ENCODE results near the gene DYNC2H1. TPM values are rescaled to one million over a fixed set of nuclear protein-coding genes. Genes with fewer than 3 reads are reported as not detected.
"Not testable (repeated sequence)": the region's sequence is repeated elsewhere in the genome, so short reads cannot be mapped to it uniquely, and the experiment has no call there.

Gene DYNC2H1
- total RNA-seq, 1 experiment from 2014 or later = 15.0 TPM

DNA sequence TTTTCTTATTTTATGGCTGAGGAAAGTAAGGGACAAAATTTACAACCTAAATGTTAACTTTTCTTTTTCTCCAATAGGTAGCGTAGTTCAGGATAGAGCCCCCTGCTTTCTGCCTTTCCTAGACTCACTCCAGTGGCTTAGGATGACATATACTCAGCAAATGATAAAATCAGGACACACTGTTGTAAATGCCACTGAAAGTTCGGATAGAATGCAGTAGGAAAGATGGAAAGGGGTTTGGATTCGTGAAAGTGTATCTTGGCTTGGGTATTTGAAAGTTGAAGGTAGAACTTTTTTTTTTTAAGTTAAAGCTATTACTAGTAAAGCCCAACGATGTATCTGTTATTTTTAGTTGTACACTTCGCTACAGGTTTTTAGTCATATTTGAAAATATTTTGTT is 2.2 kb downstream of the DYNC2H1 start:
- DNase-seq (ENCODE audit: low read depth, low spot score) = no peak
- in situ Hi-C loops (cut with HindIII; ENCODE audit: low pct_unique_long_range_greater_than_20kb, low sequenced_read_pairs) = no loop called here

DNA sequence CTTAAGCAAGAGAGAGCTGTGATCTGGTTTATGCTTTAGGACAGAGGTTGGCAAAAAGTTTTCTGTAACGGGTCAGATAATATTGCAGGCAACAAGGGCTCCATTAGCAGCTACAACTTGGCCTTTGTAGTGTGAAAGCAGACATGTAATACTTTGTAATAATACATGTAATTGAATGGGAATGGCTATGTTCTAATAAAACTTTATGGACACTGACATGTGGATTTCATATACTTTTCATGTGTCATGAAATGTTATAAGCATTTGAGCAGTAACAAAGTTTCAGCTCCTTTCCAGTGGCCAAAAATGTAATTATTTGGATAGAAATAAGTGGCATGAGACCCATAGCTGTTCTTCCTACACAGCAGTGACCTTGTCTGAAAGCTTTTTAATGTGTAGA is 3.1 kb downstream of the DYNC2H1 start:
- in situ Hi-C loops (cut with HindIII; ENCODE audit: low pct_unique_long_range_greater_than_20kb, low sequenced_read_pairs) = no loop called here
- DNase-seq (ENCODE audit: low read depth, low spot score) = no peak

DNA sequence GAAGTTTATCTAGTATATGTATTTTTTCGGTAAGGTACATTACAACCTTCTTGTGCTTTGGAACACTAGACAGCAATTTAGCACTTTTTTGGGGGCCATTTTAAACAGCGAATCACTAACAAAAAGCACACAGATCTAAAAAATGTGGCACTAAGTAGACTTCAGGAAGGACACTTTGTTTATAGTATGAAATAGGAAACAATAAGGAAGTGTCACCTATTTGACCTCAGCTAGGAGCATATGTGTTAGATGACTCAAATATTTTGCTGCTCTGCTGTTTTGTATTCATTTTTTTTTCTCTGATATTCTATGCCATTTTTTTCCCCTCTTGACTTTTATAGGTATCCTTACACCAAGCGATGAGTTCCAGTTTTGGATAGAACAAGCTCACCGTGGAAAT is 5.6 kb downstream of the DYNC2H1 start:
- no peak for DNase-seq (ENCODE audit: low read depth, low spot score)
- in situ Hi-C loops (cut with HindIII; ENCODE audit: low pct_unique_long_range_greater_than_20kb, low sequenced_read_pairs) = no loop called here

DNA sequence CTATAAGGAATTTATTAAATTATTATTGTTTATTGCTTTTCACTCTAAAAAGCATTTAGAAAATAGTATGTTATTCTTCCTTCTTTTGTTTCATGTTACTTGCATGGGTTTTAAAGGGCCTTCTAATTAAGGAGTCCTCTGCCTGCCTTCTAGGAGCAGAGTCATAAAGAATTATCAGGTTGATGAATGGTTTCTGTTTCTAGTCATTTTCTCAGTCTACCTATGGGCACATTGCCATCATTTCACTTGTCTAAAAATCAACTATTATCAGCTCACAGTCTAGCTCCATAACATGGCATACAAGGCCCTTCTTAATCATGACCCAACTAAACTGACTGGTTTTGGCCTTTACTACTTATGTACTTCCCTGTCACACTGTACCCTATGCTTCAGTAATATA is 16.2 kb downstream of the DYNC2H1 start:
- no peak for DNase-seq (ENCODE audit: low read depth, low spot score)
- in situ Hi-C loops (cut with HindIII; ENCODE audit: low pct_unique_long_range_greater_than_20kb, low sequenced_read_pairs) = no loop called here

DNA sequence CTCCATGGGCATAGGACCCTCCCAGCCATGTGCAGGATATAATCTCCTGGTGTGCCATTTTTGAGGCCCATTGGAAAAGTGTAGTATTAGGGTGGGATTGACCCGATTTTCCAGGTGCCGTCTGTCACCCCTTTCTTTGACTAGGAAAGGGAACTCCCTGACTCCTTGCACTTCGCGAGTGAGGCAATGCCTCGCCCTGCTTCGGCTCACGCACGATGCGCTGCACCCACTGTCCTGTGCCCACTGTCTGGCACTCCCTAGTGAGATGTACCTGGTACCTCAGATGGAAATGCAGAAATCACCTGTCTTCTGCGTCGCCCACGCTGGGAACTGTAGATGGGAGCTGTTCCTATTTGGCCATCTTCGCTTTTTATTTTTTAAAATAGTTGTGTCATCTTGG is 32.8 kb downstream of the DYNC2H1 start:
- DNase-seq (ENCODE audit: low read depth, low spot score); in situ Hi-C loops (cut with HindIII; ENCODE audit: low pct_unique_long_range_greater_than_20kb, low sequenced_read_pairs): not testable (repeated sequence)

DNA sequence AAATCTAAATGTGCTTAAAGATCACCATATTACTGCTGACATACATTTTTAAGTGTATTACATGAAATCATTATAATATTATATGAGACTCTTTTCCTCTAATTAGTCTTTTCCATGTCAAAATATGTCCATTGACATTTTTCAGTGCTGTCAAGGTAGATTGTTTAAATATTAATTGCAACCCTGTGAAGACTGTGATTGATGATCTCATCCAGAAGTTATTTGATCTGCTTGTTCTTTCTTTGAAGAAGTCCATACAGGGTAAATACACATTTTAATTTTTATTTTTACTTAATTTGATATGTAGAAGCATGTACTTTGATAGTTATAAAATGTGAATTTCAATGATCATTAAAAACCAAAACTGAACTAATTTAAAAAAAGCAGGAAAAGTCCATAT is 38.4 kb downstream of the DYNC2H1 start:
- in situ Hi-C loops (cut with HindIII; ENCODE audit: low pct_unique_long_range_greater_than_20kb, low sequenced_read_pairs) = no loop called here
- no peak for DNase-seq (ENCODE audit: low read depth, low spot score)

DNA sequence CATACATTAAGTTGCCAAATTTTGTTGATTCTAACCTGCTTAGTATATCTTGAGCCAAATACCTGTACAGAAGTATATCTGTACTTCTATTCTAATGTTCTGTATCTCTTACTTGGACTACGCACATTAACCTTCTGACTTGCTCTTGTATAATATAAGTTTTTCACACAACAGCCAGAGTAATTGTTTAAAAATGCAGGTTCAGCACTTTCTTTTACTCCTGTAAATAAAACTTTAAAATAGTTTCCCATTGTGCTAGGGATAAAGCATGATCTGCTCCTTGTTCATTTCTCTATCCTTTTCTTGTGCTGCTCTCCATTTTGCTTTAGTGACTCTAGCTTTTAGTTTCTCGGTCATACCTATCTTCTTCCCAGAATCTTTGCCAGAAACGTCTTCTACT is 48.3 kb downstream of the DYNC2H1 start:
- DNase-seq (ENCODE audit: low read depth, low spot score) = no peak
- in situ Hi-C loops (cut with HindIII; ENCODE audit: low pct_unique_long_range_greater_than_20kb, low sequenced_read_pairs) = no loop called here

DNA sequence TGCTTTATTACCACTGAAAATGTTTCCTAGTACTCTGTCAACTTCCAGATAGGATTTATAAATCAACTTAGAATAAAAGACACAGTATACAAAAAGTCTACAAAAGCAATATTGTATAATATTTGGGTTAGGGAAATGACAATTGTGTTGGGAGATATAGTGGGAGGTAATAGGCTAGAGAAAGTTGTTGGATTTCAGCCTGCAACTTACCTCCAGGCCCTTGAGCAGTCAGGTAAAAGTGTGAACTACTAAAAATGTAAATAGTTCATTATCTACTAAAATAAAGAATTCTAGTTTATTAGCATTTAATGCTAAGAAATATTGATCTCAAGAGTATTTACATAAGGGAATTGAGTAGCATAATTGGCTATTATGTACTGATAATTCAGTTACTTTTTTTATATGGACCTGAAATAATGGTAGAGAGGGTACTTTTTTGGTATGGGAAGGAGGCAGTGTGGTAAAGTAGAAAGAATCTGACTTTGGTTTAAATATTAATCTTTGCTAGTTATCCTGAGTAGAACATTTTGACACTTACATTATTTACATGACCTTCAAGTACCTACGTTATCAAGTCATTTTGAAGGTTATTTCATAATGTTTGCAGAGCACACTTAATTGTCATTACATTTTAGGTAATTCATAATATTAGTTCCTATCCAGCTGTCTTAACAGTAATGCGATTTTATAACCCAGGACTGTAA is 55.0 kb downstream of the DYNC2H1 start:
- in situ Hi-C loops (cut with HindIII; ENCODE audit: low pct_unique_long_range_greater_than_20kb, low sequenced_read_pairs) = no loop called here

DNA sequence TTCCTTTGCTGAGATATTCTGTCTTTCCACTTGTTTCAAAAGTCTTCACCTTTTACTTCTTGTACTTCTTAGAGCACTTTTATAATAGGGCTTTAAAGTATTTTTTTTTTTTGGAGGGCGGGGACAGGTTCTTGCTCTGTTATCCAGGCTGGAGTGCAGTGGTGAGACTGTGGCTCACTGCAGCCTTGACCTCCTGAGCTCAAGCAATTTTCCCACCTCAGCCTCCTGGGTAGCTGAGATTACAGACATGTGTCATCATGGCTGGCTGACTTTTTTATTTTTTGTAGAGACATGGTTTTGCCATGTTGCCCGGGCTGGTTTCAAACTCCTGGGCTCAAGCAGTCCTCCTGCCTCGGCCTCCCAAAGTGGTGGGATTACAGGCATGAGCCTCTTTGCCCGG is 57.9 kb downstream of the DYNC2H1 start:
- in situ Hi-C loops (cut with HindIII; ENCODE audit: low pct_unique_long_range_greater_than_20kb, low sequenced_read_pairs) = no loop called here
- DNase-seq (ENCODE audit: low read depth, low spot score) = no peak

More for the DNA sequence above, 55.0 kb downstream of the DYNC2H1 start:
- no peak for DNase-seq (ENCODE audit: low read depth, low spot score)

DNA sequence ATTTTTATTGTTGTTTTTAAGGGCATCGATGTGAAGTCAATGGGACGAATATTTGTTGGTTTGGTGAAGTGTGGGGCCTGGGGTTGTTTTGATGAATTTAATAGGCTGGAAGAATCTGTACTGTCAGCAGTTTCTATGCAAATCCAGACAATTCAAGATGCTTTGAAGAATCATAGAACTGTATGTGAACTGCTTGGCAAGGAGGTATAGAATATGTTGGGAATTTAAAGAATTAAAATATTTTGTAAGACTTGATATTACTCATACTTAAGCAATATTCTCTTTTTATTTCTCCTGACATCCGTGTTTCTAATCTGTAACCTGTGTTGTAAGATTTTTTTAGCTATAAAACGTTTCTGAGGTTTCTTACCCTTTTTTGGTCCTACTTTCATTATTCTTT is 61.6 kb downstream of the DYNC2H1 start:
- in situ Hi-C loops (cut with HindIII; ENCODE audit: low pct_unique_long_range_greater_than_20kb, low sequenced_read_pairs) = no loop called here

DNA sequence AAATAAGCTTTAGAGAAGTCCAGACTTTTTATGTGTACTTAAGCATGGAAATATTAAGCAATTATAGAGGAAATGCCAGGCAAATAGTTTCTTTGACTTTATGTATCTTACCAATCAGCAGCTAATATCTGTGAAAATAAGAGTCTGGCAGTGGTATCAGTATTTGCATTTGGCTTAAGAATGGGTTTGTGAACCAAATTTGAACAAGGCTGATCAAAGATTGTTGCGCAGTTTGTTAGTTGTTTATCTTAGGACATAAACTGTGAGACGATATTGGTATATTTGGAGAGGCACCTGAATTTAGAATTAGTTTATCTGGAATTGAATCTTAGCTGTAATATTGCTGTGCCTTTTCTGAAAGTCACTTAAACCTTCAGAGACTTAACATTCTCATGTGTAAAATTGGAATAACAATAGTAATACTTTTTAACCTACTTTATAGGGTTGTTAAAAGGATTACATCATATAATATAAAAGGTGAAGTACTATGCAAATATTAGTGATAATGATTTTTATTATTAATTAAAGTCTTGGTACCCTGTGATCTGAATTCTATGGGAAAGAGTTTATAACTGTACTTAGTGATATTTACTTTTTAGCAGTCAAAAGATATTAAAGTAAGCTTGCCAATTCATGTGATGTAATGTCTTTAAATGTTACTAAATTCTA is 66.4 kb downstream of the DYNC2H1 start:
- no peak for DNase-seq (ENCODE audit: low read depth, low spot score)
- in situ Hi-C loops (cut with HindIII; ENCODE audit: low pct_unique_long_range_greater_than_20kb, low sequenced_read_pairs) = no loop called here

More for the DNA sequence above, 61.6 kb downstream of the DYNC2H1 start:
- DNase-seq (ENCODE audit: low read depth, low spot score) = no peak

DNA sequence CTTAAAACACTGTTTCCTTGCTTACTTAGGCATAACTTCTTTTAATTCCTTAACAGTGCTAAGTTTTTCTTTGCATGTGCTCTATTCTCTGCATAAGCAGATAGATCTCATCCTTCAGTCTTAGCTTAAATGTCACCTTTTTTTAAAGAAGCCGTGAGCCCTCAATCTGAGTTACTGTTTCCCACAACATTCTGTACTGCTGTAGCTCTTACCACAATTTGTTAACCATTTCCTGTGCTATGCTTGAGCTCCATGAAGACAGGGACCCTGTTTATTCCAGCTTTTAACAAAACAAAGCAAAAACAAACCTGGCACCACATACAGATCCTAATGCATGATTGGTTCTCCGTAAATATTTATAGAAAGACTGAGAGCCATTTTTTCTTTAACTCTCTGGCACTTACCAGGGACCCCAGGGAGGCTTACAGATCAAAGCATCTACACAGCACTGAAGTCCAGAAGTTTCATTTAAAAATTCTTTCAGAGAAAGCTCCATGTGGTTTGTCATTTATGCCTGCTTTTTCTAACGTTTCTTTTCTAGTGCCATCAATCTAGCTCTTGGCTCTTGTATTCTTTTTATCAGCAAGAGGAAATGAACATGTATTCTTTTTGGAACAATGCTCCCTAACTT is 74.9 kb downstream of the DYNC2H1 start:
- DNase-seq (ENCODE audit: low read depth, low spot score) = peak; percentile 4
- in situ Hi-C loops (cut with HindIII; ENCODE audit: low pct_unique_long_range_greater_than_20kb, low sequenced_read_pairs) = no loop called here

DNA sequence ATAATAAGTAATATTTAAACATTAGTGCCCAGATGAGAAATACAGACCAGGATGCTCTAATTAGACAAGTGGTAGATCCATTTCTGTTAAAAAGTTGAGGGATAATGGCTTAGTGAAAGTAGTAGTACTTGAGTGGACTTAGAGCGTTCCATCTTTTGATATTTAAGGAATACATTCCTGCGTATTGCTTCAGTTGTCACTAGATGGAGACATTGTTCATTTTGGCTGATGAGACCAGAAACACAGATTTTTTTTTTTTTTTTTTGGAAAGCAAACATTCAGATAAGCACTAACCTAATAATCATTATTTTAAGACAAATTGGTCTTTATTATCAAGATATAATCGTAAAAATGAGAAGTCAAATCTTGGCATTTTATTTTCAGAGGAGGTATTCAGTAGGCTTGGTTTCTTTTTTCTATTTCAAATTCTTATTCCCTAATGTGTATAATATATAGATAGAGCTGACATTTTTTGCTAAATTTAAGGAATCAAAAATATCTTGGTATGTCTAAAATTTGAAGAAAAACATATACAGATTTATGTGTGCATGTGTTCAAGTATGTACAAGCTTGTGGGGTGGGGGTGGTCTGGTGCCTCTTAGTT is 92.9 kb downstream of the DYNC2H1 start:
- in situ Hi-C loops (cut with HindIII; ENCODE audit: low pct_unique_long_range_greater_than_20kb, low sequenced_read_pairs) = no loop called here
- peak; percentile 58 for DNase-seq (ENCODE audit: low read depth, low spot score)

DNA sequence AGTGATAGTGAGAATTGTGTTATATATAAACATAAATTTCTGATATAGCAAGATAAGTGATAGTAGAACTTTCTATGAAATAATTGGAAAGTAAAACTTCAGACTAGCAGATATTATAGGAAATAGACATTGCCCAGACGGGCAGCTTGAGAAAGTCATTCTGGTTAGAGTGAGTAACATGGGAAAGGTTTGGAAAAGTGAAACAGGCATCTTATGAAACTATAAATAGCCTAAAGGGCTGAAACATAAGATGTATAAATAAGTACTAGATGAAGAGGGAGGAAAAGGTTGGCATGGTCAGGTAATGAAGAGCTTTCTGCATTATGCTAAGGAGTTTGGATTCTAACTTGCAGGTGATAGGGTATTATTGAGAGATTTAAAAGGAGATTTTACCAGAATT is 101.3 kb downstream of the DYNC2H1 start:
- in situ Hi-C loops (cut with HindIII; ENCODE audit: low pct_unique_long_range_greater_than_20kb, low sequenced_read_pairs) = no loop called here

DNA sequence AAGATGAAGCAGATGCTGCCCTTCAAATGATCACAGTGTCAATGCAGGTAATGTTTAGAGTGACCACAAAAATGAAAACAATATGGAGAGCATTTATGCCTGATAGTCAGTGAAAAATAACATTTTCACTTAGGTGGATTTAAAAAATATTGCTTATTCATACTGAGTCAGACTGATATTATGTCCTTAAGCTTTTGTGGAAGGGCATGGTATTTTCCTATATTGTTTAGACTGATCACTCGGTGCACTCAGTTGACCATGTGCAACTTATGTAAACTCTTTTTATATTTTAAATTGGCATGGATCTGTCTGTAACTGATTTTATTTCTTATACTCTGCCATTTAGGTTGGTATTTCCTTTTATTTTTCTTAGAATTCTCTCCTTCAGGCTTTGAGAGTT is 106.6 kb downstream of the DYNC2H1 start:
- in situ Hi-C loops (cut with HindIII; ENCODE audit: low pct_unique_long_range_greater_than_20kb, low sequenced_read_pairs) = no loop called here
- no peak for DNase-seq (ENCODE audit: low read depth, low spot score)

More for the DNA sequence above, 101.3 kb downstream of the DYNC2H1 start:
- DNase-seq (ENCODE audit: low read depth, low spot score) = no peak

DNA sequence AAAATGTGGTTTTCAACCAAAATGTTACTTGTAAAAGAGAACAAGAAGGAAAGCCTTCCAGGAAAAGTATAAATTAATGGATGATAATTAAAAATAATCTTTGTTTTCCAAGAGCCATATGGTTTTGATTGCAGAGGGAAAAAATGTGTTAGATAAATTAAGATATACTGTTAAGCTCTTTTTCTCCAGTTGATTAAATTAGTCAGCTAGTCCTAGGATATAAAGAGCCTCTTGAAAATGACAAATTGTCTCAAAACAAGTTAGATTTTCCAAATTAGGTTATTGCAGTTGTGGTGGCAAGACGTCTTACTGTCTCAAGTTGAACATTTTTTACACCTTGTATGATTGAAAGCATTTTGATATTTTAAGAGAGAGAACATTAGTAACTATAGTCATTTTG is 110.9 kb downstream of the DYNC2H1 start:
- in situ Hi-C loops (cut with HindIII; ENCODE audit: low pct_unique_long_range_greater_than_20kb, low sequenced_read_pairs) = no loop called here

DNA sequence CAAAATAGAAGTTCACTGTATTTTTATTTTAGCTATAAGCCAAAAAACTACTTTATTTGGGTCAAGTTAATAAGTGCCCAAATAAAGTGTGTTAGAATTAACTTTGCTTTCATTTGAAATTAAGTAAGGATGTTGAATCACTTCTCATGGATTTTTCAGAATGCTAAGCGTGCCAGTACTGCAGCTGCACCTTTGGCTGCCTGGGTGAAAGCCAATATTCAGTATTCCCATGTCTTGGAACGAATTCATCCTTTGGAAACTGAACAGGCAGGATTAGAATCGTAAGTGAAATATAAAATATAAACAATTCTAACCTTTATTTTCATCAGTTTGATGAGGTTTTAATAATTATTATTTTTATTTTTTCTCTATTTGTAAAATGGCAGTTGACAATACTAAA is 113.6 kb downstream of the DYNC2H1 start:
- no peak for DNase-seq (ENCODE audit: low read depth, low spot score)
- in situ Hi-C loops (cut with HindIII; ENCODE audit: low pct_unique_long_range_greater_than_20kb, low sequenced_read_pairs) = no loop called here

More for the DNA sequence above, 110.9 kb downstream of the DYNC2H1 start:
- DNase-seq (ENCODE audit: low read depth, low spot score) = no peak

DNA sequence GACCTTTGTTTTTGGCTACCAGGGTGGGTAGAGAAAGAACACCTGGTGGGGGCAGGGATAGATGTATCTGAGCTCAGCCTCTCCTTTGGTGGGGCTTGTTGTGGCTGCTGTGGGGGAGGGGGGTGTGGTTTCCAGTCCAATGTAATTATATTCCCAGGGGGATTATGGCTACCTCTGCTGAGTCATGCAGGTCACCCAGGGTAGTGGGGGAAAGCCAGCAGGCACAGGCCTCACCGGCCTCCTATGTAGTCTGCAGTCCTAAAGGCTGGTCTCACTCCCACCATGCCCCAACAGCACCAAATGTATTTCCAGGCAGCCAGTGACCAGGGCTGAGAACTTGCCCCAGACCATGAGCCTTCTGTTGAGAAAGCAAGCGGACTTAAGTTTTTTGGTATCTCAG is 119.6 kb downstream of the DYNC2H1 start:
- no peak for DNase-seq (ENCODE audit: low read depth, low spot score)
- in situ Hi-C loops (cut with HindIII; ENCODE audit: low pct_unique_long_range_greater_than_20kb, low sequenced_read_pairs) = no loop called here

All from SK-MEL-5 (cell line).